ENCODE measurements around the gene INTS4. TPM values are rescaled to one million over a fixed set of nuclear protein-coding genes. Genes with fewer than 3 reads are reported as not detected.
"Not testable (repeated sequence)": the region's sequence is repeated elsewhere in the genome, so short reads cannot be mapped to it uniquely, and the experiment has no call there.

The INTS4 gene
- total RNA-seq, 1 donor from 2014 or later, result 38.7 TPM

DNA sequence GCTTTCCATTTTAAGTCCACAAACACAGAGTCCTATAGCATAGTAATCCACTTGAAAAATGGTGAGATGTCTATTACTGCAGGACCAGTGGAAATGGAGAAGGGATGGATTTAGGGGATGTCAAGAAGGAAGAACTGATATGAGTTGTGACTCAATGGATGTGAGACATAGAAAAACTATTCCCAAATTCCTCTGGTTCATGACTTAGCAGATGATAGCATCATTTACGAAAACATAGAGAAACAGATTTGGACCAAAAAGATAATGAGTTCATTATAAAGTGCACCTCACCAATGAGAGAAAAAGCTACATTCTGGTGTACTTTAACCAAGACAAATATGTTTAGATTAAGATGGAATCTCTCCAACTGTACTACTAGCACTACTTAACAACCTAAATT is 51.2 kb downstream of the INTS4 start:
- DNase-seq (ENCODE audit: low spot score), result not testable (repeated sequence)

DNA sequence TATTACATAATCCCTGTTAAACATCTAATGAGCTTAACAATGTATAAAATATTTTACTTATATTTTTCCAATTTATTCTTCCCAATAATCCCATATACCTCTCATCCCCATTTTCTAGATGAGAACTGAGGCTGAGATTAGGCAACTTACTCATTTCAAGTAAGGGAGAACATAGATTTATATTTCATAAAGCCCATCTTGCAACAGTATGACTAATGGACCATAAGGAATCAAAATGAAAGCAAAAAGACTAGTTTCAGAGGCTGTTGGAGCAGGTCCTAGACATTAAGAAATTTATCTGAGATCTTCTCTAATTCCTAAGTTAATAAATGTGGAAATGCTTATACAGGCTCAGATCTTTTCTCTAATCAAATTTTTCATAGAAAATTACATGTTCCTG is 52.0 kb downstream of the INTS4 start:
- not testable (repeated sequence) for DNase-seq (ENCODE audit: low spot score)

GRCh38 chr11:77933596-77933995 is 60.9 kb downstream of the INTS4 start:
- DNase-seq (ENCODE audit: low spot score), result not testable (repeated sequence)

DNA sequence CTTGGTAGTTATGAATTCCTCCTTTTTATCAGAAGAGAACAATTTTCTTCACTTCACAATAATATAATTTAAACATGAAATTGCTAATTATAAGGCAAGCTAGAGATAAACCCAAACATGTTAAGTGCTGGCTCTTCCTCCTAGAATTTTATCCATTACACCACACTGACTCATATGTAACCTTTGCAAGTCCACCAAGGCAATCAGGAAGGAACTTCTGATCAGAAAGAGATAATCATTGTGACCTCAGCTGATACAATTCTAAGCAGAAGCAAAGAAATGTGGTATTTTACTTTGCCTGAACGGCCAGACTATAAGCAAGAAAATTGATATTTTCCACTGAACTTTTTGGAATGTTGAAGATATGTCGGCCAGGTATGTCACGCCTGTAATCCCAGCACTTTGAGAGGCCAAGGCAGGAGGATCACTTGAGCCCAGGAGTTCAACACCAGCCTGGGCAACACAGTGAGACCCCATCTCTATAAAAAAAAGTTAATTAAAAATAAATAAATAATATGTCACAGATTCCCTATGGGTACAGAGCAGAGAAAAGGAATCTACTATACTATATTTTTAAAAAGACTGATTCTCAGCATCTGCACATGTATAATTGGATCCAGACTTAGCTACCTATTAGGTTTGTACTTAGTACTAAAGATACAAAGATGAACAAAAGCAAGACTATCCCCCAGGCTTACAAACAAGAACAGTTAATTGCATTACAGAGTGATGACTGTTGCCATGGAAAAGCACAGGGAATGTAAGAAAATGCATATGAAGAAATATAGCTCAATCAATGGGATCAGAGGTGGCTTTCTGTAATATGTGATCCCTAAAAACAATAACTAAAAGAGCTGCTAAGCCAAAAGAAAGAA is 63.9 kb downstream of the INTS4 start:
- DNase-seq (ENCODE audit: low spot score), result not testable (repeated sequence)

DNA sequence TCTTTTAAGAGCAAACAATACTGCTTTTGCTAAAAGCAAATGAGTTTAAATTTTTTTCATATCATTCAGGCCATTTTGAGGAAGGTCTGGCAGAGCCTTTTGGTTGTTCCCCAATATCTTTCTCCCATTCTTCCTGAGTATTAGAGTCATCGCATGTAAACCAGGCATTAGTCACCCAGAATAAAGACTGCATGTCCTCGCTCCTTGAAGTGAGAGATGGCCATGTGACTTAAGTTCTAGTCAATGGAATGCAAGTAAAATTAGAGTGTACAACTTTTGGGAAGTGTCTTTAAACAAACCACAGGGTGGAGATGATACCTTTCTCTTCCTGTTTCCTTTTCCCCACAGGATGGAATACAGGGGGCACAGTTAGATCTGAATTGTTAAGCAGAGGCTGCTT is 76.8 kb downstream of the INTS4 start:
- not testable (repeated sequence) for DNase-seq (ENCODE audit: low spot score)

- DNase-seq (ENCODE audit: low spot score), result peak; percentile 52
These were observed 80.1 kb downstream of the INTS4 start for GRCh38 chr11:77914307-77914791.

GRCh38 chr11:77913608-77914306 is 80.7 kb downstream of the INTS4 start:
- DNase-seq (ENCODE audit: low spot score), result not testable (repeated sequence)

DNA sequence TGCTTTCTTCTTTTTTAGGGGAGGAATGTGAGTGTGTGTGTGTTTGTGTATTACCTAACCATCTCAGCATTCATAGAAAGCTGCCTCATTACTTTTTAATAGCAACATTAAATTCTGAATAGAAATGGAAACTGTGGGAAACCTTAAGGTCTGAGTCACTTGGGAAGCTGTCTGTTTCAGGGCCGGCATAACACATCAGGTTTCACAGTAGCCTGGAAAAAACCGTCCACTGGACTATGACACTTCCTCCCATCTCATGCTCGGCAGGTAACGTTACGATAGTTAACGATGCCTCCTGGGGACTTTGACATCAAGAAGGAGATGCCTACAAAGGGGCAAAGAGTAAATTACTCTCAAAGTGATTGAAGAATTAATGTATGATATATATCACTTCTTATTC is 83.6 kb downstream of the INTS4 start:
- not testable (repeated sequence) for DNase-seq (ENCODE audit: low spot score)

- DNase-seq (ENCODE audit: low spot score), result no peak
These were observed 85.2 kb downstream of the INTS4 start for GRCh38 chr11:77909277-77909676.

GRCh38 chr11:77908835-77909234 is 85.6 kb downstream of the INTS4 start:
- no peak for DNase-seq (ENCODE audit: low spot score)

DNA sequence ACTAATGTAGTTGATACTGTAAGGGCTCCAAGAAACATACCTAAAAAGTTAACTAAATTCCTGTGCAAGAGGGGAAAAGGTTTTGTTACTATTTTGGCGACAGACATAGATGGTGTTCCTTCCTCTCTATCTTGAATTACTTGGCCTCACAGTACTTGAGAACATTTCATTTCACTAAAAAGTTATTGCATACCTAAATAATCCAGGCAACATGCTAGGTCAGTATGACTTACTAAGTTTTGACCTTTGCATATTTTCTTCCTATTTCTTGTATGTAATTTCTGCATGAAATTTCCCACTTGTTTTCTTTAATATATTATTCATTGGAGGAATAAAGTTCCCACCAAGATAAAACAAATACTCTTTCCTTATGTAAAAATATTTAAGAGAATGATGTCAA is 99.5 kb downstream of the INTS4 start:
- DNase-seq (ENCODE audit: low spot score), result not testable (repeated sequence)

DNA sequence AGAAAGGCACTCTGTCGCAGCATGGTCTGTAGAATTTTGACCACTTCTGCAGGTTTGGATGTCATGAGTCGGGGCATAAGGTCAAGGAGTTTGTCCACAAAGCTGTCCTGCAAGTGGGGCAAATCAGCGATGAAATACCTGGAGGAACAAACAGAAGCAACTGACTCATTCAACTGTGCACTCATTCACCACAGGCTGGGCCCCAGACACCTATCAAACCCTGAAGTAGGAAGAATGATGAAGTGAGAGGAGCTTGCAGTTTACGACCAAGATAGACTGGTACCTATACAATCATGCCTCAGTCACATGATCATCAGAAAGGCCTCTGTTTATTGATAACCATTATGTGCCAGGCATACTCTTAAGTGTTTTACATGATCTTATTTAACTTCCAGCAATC is 102.8 kb downstream of the INTS4 start:
- DNase-seq (ENCODE audit: low spot score), result not testable (repeated sequence)

GRCh38 chr11:77891256-77891655 is 103.2 kb downstream of the INTS4 start:
- not testable (repeated sequence) for DNase-seq (ENCODE audit: low spot score)

DNA sequence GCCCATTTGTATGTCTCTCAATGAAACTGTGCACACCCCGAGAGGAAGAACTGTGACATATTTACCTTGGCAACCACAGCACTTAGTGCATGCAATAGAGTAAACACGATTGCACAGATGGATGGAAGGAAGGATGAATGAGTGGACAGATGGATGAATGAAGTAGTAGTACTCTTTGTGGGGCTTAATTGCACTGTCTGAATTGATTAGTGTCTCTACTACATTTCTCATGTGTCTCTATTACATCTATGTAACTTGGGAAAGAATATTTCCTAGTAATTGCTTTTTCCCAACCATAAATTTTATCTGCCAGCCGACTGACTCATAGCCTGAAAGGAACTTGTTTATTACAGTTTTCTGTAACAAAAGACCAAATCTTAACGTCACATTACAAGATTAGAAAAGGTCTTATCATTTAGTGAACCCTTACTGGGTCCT is 103.8 kb downstream of the INTS4 start:
- not testable (repeated sequence) for DNase-seq (ENCODE audit: low spot score)

- DNase-seq (ENCODE audit: low spot score), result not testable (repeated sequence)
These were observed 104.3 kb downstream of the INTS4 start for GRCh38 chr11:77890100-77890614.

- not testable (repeated sequence) for DNase-seq (ENCODE audit: low spot score)
These were observed 105.4 kb downstream of the INTS4 start for GRCh38 chr11:77889045-77889444.

DNA sequence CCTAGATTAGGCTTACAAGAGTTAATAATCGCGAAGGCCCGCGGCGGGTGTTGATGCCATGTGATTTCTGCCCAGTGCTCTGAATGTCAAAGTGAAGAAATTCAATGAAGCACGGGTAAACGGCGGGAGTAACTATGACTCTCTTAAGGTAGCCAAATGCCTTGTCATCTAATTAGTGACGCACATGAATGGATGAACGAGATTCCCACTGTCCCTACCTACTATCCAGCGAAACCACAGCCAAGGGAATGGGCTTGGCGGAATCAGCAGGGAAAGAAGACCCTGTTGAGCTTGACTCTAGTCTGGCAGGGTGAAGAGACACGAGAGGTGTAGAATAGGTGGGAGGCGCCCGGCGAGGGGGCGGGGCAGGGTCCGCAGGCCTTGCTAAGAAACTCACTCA is 108.1 kb downstream of the INTS4 start:
- DNase-seq (ENCODE audit: low spot score), result no peak

GRCh38 chr11:77884829-77885190 is 109.7 kb downstream of the INTS4 start:
- DNase-seq (ENCODE audit: low spot score), result no peak

GRCh38 chr11:77884186-77884828 is 110.2 kb downstream of the INTS4 start:
- no peak for DNase-seq (ENCODE audit: low spot score)

DNA sequence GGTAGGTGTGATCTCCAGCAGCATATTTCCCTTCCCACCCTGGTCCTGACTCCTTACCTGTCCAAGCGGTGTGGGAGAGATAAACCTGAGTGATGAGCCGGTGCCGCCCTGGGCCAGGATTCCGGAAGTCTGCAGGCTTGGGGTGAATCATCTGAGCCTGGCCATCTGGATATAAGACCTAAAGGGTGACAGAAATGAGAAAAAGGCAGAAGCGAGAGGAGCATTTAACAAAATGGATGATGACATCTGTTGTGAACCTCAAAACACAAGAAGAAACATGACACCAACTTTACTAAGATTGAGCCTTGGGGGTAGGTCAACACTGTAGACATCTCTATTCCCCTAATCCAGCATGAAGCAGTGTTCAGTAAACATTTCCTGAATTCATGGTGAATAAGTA is 110.7 kb downstream of the INTS4 start:
- DNase-seq (ENCODE audit: low spot score), result no peak

DNA sequence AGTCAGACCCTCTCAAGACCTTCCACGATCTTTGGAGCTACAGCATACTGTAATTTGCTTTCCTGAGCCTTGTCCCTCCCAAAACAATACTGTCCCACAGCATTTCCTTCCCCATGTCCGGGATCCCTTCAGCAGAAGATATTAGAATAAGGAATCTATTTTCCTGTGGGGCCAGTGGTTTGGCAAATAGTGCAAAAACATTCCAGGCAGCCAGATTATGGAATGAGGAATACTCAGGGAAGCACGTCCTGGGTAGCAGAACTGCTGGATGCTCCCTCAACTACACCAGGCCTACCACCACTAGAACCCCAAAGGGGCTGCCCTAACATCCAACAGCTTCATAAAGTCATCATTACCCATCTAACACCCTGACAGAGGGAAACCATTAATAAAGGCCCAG is 112.1 kb downstream of the INTS4 start:
- no peak for DNase-seq (ENCODE audit: low spot score)

- no peak for DNase-seq (ENCODE audit: low spot score)
These were observed 115.2 kb downstream of the INTS4 start for GRCh38 chr11:77879218-77879617.

Data from ureter (tissue), 1 donor.